Bone marrow (tissue), 2 donors: ENCODE data around the gene SLC39A2.
"Not testable (repeated sequence)": the region's sequence is repeated elsewhere in the genome, so short reads cannot be mapped to it uniquely, and the experiment has no call there.

Source experiments
- DNase-seq, 2 donors: peaks; one replicate each; lab custom pipeline; 2025; lab: John Stamatoyannopoulos, UW

The SLC39A2 gene

DNA sequence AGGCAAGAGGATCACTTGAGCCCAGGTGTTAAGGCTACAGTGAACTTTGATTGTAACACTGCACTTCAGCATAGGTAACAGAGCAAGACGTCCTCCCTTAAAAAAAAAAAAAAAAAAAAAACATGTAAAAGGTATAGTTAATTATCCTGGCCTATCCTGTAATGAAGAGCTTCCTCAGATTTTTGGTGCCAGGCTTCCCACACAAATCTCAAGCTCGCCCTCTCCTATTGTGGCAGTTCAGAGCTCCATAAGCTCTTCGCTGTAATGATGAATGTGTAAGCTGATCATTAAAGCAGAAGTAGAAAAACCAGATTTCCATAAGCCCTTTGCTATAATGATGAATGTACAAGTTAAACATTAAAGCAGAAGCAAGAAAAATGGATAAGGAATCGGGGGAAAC is 2.0 kb upstream of the SLC39A2 start:
- DNase-seq, result no peak

DNA sequence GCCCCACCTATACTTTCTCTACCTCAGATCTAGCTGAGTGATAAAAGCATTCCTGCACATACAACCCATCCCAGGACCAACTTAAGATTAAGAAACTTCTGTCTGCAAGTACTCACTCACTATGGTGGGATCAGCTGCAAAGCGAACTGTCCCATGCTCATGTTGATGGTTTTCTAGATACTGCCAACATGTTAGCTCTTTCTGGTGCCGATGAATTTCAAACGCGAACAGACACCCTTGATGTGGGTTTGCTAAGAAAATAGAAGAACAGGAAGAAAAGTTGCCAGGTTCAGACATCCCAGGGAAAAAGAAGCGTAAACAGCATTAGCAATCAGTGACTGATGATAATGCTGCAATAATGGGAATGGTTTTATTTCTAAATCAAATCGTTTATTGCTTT is 1.5 kb upstream of the SLC39A2 start:
- DNase-seq, result no peak

DNA sequence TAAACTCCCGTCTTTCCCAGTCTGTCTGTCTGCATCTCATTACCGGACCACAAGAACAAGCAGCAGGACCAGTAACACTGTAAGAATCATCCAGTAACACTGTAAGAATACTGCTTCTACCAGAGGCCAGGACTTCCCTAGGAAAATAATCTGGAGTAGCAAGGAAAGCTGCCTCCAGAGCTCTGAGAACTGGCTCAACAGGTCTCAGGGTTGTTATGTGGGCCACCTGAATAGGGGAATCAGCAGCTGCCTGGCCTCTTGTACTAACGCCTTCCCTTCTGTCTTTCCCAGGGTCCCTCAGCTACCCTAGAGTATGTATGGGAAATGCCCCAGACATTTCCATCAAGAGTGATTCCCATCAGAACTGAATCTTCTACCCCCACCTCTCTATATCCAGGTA is 954 bp upstream of the SLC39A2 start:
- DNase-seq, result no peak

- no peak for DNase-seq
Observed at GRCh38 chr14:20999591-20999990, 498 bp downstream of the SLC39A2 start.

DNA sequence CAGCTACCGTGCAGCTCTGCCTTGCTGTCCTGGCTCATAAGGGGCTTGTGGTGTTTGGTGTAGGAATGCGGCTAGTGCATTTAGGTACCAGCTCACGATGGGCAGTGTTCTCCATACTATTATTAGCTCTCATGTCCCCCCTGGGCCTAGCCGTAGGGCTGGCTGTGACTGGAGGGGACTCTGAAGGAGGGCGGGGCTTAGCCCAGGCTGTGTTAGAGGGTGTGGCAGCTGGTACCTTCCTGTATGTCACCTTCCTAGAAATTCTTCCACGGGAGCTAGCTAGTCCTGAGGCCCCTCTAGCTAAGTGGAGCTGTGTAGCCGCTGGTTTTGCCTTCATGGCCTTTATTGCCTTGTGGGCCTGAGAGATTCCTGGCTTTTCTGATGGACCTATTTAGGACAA is 2.1 kb downstream of the SLC39A2 start:
- DNase-seq, result no peak

DNA sequence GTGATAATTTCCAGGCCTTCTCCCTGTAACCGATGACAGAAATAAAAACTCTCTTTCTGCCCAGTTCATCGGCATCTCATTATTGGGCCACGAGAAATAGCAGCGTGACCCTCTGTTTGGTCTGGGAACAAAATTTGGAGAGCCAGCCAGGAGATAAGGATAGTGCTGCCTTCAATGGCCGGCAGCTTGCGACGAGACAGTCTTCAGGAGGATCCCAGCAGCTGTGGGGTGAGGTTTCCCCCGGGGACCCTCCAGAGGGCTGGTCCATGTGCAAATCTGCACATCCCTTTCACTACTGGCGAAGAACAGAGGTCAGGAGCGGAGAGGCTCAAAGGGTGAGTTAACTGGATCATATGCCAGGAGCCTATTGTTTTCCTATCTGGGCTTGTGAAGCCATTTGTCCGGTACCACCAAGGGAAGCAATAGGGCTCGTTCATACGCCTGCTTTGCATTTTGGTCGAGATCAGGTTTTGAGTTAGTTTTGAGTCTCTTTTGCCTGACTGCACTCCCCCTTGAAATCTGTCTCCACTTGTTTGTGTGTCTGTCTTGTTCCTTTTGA is 4.8 kb downstream of the SLC39A2 start:
- DNase-seq, result no peak

DNA sequence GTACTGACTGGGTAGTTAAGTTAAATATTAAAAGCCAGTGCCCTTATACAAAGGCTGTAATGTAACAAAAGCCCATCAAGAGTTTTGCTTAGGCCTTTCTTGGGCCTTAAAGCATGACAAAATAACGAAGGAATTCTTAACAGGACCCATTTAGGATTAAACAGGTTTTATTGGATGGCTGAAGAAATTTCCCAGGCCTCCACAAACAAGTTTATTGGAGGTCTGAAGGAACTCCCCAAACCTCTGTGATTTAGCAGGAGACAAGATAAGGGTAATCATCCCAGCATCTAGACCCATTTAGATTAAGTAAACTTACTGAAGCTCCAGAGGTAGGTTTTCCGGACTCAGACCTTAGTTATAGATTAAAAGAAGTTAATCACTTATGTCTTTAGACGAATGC is 10.6 kb downstream of the SLC39A2 start:
- DNase-seq, result not testable (repeated sequence)

- DNase-seq, result no peak
Observed at GRCh38 chr14:21011136-21011535, 12.0 kb downstream of the SLC39A2 start.

- peak; percentile 62 to 70 for DNase-seq
Observed at GRCh38 chr14:21014761-21015190, 15.7 kb downstream of the SLC39A2 start.

GRCh38 chr14:21015312-21015711 is 16.2 kb downstream of the SLC39A2 start:
- no peak for DNase-seq

DNA sequence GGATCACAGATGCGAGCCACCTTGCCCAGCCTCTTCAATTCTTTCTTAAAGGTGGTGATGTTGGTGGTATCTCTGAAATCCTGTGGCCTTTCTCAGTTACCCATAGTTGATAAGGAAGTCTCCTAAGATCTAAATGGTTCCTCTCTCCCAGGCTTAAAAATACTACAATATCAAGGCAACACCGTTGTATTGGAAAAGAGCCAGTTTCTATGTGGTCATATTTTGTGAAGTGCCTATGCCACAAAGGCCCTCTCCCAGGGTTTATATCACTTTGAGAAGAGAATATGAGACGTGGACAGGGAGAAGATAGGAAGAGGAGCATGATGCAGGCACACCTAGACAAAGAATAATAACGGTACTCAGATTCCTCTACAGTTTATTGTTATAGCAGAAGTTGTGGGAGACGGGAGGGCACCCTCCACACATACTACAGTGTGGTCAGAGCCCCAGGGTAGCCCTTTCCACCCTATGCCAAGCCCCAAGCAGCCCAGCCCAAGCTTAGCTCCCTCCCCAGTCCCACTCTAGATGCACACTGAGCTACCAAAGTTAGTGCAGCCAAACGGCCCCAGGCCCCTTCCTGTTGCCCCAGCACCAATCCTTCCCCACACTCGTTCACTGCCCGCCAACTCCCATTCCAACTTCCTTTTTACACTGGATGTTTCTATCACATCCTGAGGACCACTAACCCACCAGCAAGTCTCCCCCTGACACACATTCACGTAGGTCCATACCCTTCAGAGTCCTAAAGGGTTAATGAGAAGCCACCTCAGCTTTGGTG is 17.5 kb downstream of the SLC39A2 start:
- DNase-seq, result no peak

DNA sequence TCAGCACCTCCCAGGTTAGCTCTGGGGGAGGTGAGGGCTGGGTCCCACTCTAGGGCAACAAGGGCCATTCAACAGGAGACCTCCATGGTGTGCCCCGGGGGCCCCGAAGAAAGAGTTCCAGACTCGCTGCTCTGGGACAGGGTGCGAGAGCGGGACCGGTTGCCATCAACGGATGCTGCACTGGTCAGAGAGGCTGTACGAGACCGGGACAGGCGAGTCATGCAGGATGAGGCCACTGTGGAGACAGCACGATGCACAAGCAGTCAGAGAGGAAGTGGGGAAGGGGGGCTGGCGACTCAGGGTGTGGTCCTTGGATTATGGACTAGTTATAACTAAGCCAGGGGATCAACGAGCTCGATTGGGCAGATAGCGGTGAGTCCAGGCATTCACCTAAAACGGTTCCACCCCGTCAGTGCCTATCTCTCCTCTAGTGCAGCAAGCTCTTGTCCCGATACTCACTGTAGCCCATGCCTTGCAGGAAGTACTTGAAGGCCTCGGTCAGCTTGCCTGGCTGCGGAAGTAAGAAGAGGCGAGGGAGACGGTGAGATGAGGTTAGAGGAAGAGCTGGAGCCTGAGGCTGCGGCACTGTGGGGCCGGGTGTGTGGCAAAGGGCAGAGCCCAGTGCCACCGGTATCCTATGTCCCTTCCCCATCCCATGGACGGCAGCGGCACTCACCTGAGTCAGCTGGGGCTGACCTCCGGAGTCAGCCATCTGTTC is 18.6 kb downstream of the SLC39A2 start:
- no peak for DNase-seq

DNA sequence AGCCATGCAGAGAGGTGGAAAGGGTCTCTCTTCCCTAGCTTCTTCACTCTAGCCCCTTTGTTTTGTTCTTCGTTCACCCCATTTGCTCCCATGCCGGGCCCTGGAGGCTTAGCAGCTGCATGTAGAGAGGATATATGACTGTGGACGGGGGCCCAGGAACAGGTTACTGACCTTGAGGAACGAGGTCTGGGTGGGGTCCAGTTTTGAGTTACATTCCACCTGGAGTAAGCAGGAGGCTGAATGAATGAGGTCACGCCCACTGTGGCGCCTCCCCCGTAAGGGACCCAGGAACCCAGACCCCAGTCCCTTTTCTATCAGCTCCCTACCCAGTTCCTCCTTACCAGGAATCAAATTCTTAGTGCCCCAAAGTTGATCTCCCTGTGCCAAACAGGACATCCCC is 19.2 kb downstream of the SLC39A2 start:
- no peak for DNase-seq

DNA sequence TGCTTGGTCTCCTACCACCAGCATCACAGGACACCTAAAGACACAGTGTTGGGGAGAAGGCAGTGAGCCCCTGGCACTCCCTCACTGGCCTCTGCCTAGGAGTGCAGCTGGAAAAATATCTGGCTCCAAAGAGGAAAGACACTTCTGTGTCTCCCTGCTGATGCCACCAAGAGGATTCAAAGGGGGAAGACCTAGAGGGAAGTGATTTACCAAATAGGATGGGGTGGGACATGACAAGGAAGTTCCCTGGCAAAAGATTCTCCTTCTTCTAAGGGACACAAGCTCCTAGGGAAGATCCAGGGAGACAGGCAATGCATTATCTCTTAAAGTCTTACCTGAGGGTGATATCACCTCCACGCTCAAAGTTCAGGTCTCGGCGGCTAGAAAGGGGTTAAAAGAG is 19.7 kb downstream of the SLC39A2 start:
- DNase-seq, result no peak

- no peak for DNase-seq
Observed at GRCh38 chr14:21019366-21019765, 20.3 kb downstream of the SLC39A2 start.

DNA sequence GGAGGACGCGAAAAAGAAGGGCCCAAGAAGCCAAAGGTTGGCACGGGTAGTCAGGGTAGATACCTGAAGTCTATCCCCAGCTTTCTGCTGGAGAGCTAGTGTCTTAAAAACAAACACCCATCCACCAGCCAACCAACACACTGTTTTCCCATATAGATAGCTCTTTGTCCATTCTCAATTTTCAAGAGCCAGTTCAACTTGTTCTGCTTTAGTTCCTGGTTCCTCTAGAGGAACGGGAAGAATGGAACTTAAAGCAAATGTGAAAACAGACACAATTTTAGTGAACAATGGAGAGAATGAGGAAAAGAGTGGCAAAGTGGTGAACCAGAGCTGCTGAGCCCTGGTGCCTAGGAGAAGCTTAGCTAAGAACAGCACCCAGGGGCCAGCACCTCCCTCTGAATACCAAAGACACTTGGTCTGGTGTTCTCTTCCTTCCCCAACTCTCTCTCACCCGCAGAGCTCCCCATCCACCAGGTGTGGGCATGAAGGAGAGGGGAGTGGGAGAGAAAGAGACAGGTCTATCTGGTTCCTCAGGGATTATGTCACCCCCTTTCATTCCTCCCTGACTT is 22.0 kb downstream of the SLC39A2 start:
- DNase-seq, result no peak

GRCh38 chr14:21022686-21023085 is 23.6 kb downstream of the SLC39A2 start:
- no peak for DNase-seq

DNA sequence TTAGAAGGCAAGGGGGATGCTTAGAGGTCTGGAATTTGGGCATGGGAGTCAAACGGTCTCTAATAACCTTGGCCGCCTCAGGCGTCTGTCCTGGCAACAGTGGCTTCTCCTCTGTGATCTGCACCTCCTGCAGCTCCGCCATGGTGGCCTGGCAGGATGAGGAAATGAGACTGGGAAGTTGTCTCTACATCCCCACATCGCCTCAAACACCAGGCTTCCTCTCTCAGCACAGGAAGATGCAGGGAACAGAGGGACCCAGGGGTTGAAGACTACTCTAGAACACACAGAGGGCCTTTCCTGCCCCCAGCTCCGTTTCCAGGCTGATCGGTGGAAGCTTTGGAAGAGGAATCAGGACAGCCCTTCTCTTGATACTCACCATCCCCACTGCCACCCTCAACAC is 24.1 kb downstream of the SLC39A2 start:
- DNase-seq, result no peak

DNA sequence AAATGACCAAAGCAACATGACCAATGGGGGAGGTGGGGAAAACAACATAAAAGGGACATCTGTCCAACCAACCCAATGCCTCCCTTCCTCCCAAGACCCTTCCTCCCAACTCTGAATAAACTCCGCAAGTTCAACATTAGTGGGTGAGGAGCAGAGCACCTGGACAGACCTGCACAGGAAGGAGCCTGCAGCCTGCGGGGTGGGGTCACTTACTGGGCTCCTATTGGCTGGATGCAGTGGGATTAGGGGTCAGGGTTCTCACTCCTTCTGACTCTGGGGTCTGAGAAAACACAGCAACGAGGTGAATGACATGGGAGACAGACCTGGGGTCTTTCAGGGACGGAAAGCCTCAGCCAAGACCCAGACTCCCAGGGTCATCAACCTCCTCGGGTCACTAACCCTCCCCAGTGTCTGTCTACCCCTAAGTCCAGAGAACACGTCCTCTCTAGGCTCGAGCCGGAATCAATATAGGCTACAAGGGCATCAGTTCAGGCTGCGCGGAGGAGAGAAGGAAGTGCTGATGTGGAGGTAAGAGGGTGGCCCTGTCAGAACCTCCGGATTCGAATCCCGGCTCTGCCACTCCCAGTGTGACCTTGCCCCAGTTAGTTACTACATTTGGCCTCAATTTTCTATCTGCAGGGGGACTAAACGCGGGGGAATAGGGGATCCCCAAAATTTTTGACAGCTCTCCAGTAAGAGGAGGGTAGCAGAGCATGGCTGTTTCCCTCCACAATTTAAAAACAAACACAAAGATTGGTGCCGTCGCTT is 24.9 kb downstream of the SLC39A2 start:
- no peak for DNase-seq

- DNase-seq, result no peak
Observed at GRCh38 chr14:21024585-21025370, 25.7 kb downstream of the SLC39A2 start, which contains the start of gene NDRG2. NDRG2 (minus strand) TSS chr14:21025061; CDS start chr14:21023315, 1,746 bp downstream.
